Sigmoid colon (tissue), 4 donors: ENCODE data around the gene NFKB1.

Source experiments
- CTCF ChIP-seq, 4 experiments: fragments of 450-650 bp in 3 of 4; fragments of 200-600 bp in 1 of 4; IDR thresholded peaks; one replicate each; pipeline ENCODE4 v1.5.1; 2016 to 2019; ENCODE audit warnings: antibody characterized with exemption in 4 of 4, mild to moderate bottlenecking in 3 of 4, moderate library complexity in 2 of 4
- EP300 ChIP-seq, 4 donors: sonication (generic); formaldehyde crosslinking; IDR thresholded peaks; one replicate each; pipeline ENCODE4 v1.6.1; 2017; ENCODE audit warnings: antibody characterized with exemption in 4 of 4
- POLR2A ChIP-seq, 2 donors: fragments of 450-650 bp; IDR thresholded peaks; one replicate each; pipeline ENCODE4 v1.6.1; 2016; ENCODE audit warnings: antibody characterized with exemption in 2 of 2, mild to moderate bottlenecking in 2 of 2, moderate library complexity in 2 of 2

- TF ChIP-seq CTCF (IDR thresholded peaks at IDR 0.05) (no peak), POLR2A (IDR thresholded peaks at IDR 0.05) (no peak), EP300 (IDR thresholded peaks at IDR 0.05) (no peak)
Measured at GRCh38 chr4:102663073-102663472, 161.9 kb downstream of the NFKB1 start.
